Bronchial epithelial cell (primary cell): ENCODE measurements around the gene BBS10. TPM values are rescaled to one million over a fixed set of nuclear protein-coding genes. Genes with fewer than 3 reads are reported as not detected.

ENCODE experiments used
- DNase-seq: peaks from one replicate; pipeline ENCODE4 v3.0.0-alpha.2; 2010; ENCODE audit warnings: low read depth
- FAIRE-seq: peaks from 2 replicates; lab custom pipeline; 2011; peaks lifted over from hg19 to GRCh38; lab: Jason Lieb, UNC
- H3K27me3 ChIP-seq: 2 replicates; pipeline ENCODE4 v1.5.1; 2011; ENCODE audit warnings: low read length; ENCODE audit not compliant: control insufficient read depth, insufficient read depth
- H3K36me3 ChIP-seq: 2 replicates; pipeline ENCODE4 v1.5.1; 2011; ENCODE audit warnings: low read length; ENCODE audit not compliant: control insufficient read depth, insufficient read depth
- H3K4me3 ChIP-seq: 2 replicates; pipeline ENCODE4 v1.5.1; 2011; ENCODE audit warnings: mild to moderate bottlenecking, low read depth, low read length, control low read depth
- CTCF ChIP-seq: IDR thresholded peaks from 2 replicates; pipeline ENCODE4 v1.5.1; 2011; ENCODE audit warnings: mild to moderate bottlenecking, moderate library complexity, low read length, control low read depth, inconsistent platforms; ENCODE audit not compliant: insufficient read depth, severe bottlenecking
- total RNA-seq: library from RNA; depleted of rRNA; stranded (reverse); fragments of >200 nt; gene quantifications from 2 replicates; pipeline ENCODE4 v1.2.1, GENCODE V29; 2014

Gene BBS10
- total RNA-seq, 1 donor from 2014 or later = 5.8 TPM

- no peaks in the 10 kb centered on the region for H3K27me3 ChIP-seq
- FAIRE-seq (no peak), DNase-seq (no peak)
- TF ChIP-seq CTCF = no peak
- no peak overlapping the region for H3K4me3 ChIP-seq
- no peaks in the 10 kb centered on the region for H3K36me3 ChIP-seq
Observed at GRCh38 chr12:76345569-76345968, 2.6 kb downstream of the BBS10 start.

- no peaks in the 10 kb centered on the region for H3K36me3 ChIP-seq
- no peaks in the 10 kb centered on the region for H3K27me3 ChIP-seq
- DNase-seq (peak; percentile 93), FAIRE-seq (no peak)
- no peak for TF ChIP-seq CTCF
- H3K4me3 ChIP-seq = no peak overlapping the region
Observed at GRCh38 chr12:76341436-76342030, 6.7 kb downstream of the BBS10 start.

- Histone ChIP-seq H3K27me3 (no peaks in the 10 kb centered on the region), H3K36me3 (no peaks in the 10 kb centered on the region), H3K4me3 (no peak overlapping the region)
- no peak for DNase-seq
- no peak for TF ChIP-seq CTCF
- no peak for FAIRE-seq
Observed at GRCh38 chr12:76340680-76341435, 7.4 kb downstream of the BBS10 start.

GRCh38 chr12:76337583-76337982 lies 10.6 kb downstream of the BBS10 start:
- DNase-seq = no peak
- Histone ChIP-seq H3K4me3 (no peak overlapping the region), H3K36me3 (no peaks in the 10 kb centered on the region), H3K27me3 (no peaks in the 10 kb centered on the region)
- TF ChIP-seq CTCF = no peak
- no peak for FAIRE-seq

- no peak for DNase-seq
- Histone ChIP-seq H3K4me3 (no peak overlapping the region), H3K36me3 (no peaks in the 10 kb centered on the region), H3K27me3 (no peaks in the 10 kb centered on the region)
- FAIRE-seq = no peak
- TF ChIP-seq CTCF = no peak
Observed at GRCh38 chr12:76332606-76333005, 15.6 kb downstream of the BBS10 start.
